HepG2 (cell line): ENCODE data around the gene SNHG17. TPM values are rescaled to one million over a fixed set of nuclear protein-coding genes. Genes with fewer than 3 reads are reported as not detected.

Experiments used
- CREB3 ChIP-seq: sonication (generic); formaldehyde crosslinking; IDR thresholded peaks from 2 replicates; pipeline ENCODE4 v1.5.0; 2020; ENCODE audit warnings: missing genetic modification reagents
- DR1 ChIP-seq: sonication (generic); formaldehyde crosslinking; IDR thresholded peaks from 2 replicates; pipeline ENCODE4 v1.8.0; 2021; ENCODE audit warnings: mild to moderate bottlenecking, missing genetic modification reagents, inconsistent platforms
- FOXK1 ChIP-seq: sonication (generic); formaldehyde crosslinking; IDR thresholded peaks from 2 replicates; pipeline ENCODE4 v1.4.0; 2020; ENCODE audit warnings: low read depth, missing genetic modification reagents, borderline replicate concordance
- MED13 ChIP-seq: sonication (generic); formaldehyde crosslinking; IDR thresholded peaks from 2 replicates; pipeline ENCODE4 v1.5.0; 2020; ENCODE audit warnings: missing genetic modification reagents
- NCOR1 ChIP-seq: fragments of 200-600 bp; sonication (generic); IDR thresholded peaks from 2 replicates; pipeline ENCODE4 v1.7.0; 2017; ENCODE audit warnings: antibody characterized with exemption, low read length, borderline replicate concordance
- POLR2AphosphoS2 ChIP-seq: IDR thresholded peaks from 2 replicates; pipeline ENCODE4 v1.6.1; 2011; ENCODE audit warnings: low read depth, low read length, improper control_type of control experiment
- SNAI1 ChIP-seq: sonication (generic); formaldehyde crosslinking; IDR thresholded peaks from 2 replicates; pipeline ENCODE4 v1.5.0; 2020; ENCODE audit warnings: mild to moderate bottlenecking, missing genetic modification reagents, borderline replicate concordance
- STAT5B ChIP-seq: sonication (generic); formaldehyde crosslinking; IDR thresholded peaks from 2 replicates; pipeline ENCODE4 v1.4.0; 2020; ENCODE audit warnings: missing genetic modification reagents
- TAF1 ChIP-seq: sonication (generic); formaldehyde crosslinking; IDR thresholded peaks from 2 replicates; pipeline ENCODE4 v1.4.0; 2020; ENCODE audit warnings: missing genetic modification reagents
- TCF7 ChIP-seq: sonication (generic); IDR thresholded peaks from 2 replicates; pipeline ENCODE4 v1.6.1; 2016; ENCODE audit warnings: antibody characterized with exemption, low read depth
- TMF1 ChIP-seq: sonication (generic); formaldehyde crosslinking; IDR thresholded peaks from 2 replicates; pipeline ENCODE4 v1.8.1; 2022; ENCODE audit warnings: low read depth, missing genetic modification reagents
- ZBTB42 ChIP-seq: sonication (generic); formaldehyde crosslinking; IDR thresholded peaks from 2 replicates; pipeline ENCODE4 v1.5.0; 2020; ENCODE audit warnings: mild to moderate bottlenecking, missing genetic modification reagents
- ZBTB46 ChIP-seq: sonication (generic); formaldehyde crosslinking; IDR thresholded peaks from 2 replicates; pipeline ENCODE4 v1.4.0; 2020; ENCODE audit warnings: mild to moderate bottlenecking, missing genetic modification reagents, borderline replicate concordance
- ZFP1 ChIP-seq: IDR thresholded peaks from 2 replicates; pipeline ENCODE4 v1.6.1; 2016
- ZMYM3 ChIP-seq: sonication (generic); formaldehyde crosslinking; IDR thresholded peaks from 2 replicates; pipeline ENCODE4 v1.5.1; 2020; ENCODE audit warnings: mild to moderate bottlenecking, missing genetic modification reagents
- ZMYM4 ChIP-seq: sonication (generic); formaldehyde crosslinking; IDR thresholded peaks from 2 replicates; pipeline ENCODE4 v1.8.1; 2023; ENCODE audit warnings: mild to moderate bottlenecking, missing genetic modification reagents
- ZNF234 ChIP-seq: sonication (generic); formaldehyde crosslinking; conservative IDR thresholded peaks from 2 replicates; pipeline ENCODE4 v1.5.1; 2020; ENCODE audit warnings: mild to moderate bottlenecking, missing genetic modification reagents
- ZNF362 ChIP-seq: sonication (generic); formaldehyde crosslinking; IDR thresholded peaks from 2 replicates; pipeline ENCODE4 v1.4.0; 2020; ENCODE audit warnings: missing genetic modification reagents, mild to moderate bottlenecking, borderline replicate concordance
- ZNF414 ChIP-seq: sonication (generic); formaldehyde crosslinking; IDR thresholded peaks from 2 replicates; pipeline ENCODE4 v1.5.0; 2020; ENCODE audit warnings: missing genetic modification reagents
- ZNF512 ChIP-seq: sonication (generic); formaldehyde crosslinking; IDR thresholded peaks from 2 replicates; pipeline ENCODE4 v1.4.0; 2020; ENCODE audit warnings: mild to moderate bottlenecking, missing genetic modification reagents
- ZNF639 ChIP-seq: conservative IDR thresholded peaks from 2 replicates; pipeline ENCODE4 v1.6.1; 2018; ENCODE audit warnings: missing genetic modification reagents
- ZNF7 ChIP-seq: IDR thresholded peaks from 2 replicates; pipeline ENCODE4 v1.6.1; 2016; ENCODE audit warnings: missing biosample characterization, missing genetic modification reagents
- ZSCAN12 ChIP-seq: sonication (generic); formaldehyde crosslinking; IDR thresholded peaks from 2 replicates; pipeline ENCODE4 v1.9.0; 2021; ENCODE audit warnings: mild to moderate bottlenecking, missing genetic modification reagents
- polyA plus RNA-seq, 8 experiments: library from polyadenylated mRNA; depleted of rRNA in 3 of 8; stranded (reverse) in 7 of 8; unstranded in 1 of 8; fragments of >200 nt; fragmentation: Illumina TruSeq in 4 of 8; extraction: Trizol in 4 of 8; gene quantifications; 2 replicates each; pipeline versions ENCODE4 v1.2.1 to v1.2.3, GENCODE V29; 2011 to 2016; ENCODE audit warnings: low read depth in 4 of 8, missing spikeins in 1 of 8, mixed read lengths in 1 of 8; ENCODE audit not compliant: insufficient read depth in 1 of 8
- total RNA-seq, 5 experiments: library from RNA; depleted of rRNA; stranded (reverse); fragments of >200 nt; fragmentation: Illumina TruSeq; extraction: Trizol; gene quantifications; 2 replicates each; pipeline ENCODE4 v1.2.3, GENCODE V29; 2016; ENCODE audit warnings: low read depth in 1 of 5

SNHG17 gene
- total and polyA plus RNA-seq, 2 of the 13 experiments (the other 11 are each of a cell fraction or from before 2014, with no cell fraction given), result 26.2 to 41.2 TPM

GRCh38 chr20:38472513-38473366 is 37.6 kb upstream of the SNHG17 start, which contains the start of gene RALGAPB (continued):
- no peak for TF ChIP-seq ZMYM3 (CRISPR knock-in tag)
- no peak for TF ChIP-seq ZBTB46 (CRISPR knock-in tag)
- peak; percentile 81 for TF ChIP-seq TAF1
- TF ChIP-seq ZNF234 (CRISPR knock-in tag), result no peak
- TF ChIP-seq TCF7, result no peak
- TF ChIP-seq NCOR1, result no peak; the same call in 1 of the 2 replicates
- no peak for TF ChIP-seq SNAI1 (CRISPR knock-in tag)
- no peak for TF ChIP-seq ZNF414 (CRISPR knock-in tag)
- peak; percentile 89 for TF ChIP-seq MED13 (CRISPR knock-in tag)
- TF ChIP-seq DR1 (CRISPR knock-in tag), result peak; percentile 89; the same call in 1 of the 2 replicates
- TF ChIP-seq ZFP1 (CRISPR knock-in tag), result no peak; the same call in 1 of the 2 replicates
- no peak for TF ChIP-seq ZNF7 (CRISPR knock-in tag)
- TF ChIP-seq ZNF639 (CRISPR knock-in tag), result peak; percentile 78; the same call in 1 of the 2 replicates
- TF ChIP-seq TMF1, result peak; percentile 94
- TF ChIP-seq ZNF512, result no peak
- peak; percentile 54; the same call in 1 of the 2 replicates for TF ChIP-seq ZSCAN12 (CRISPR knock-in tag)
- peak; percentile 74 for TF ChIP-seq ZMYM4
- TF ChIP-seq CREB3 (CRISPR knock-in tag), result peak; percentile 94
- no peak for TF ChIP-seq POLR2AphosphoS2
- no peak for TF ChIP-seq ZBTB42 (CRISPR knock-in tag)
- TF ChIP-seq STAT5B (CRISPR knock-in tag), result peak; percentile 70
- TF ChIP-seq ZNF362 (CRISPR knock-in tag), result no peak
- 0 out of 2 replicates have a peak, but pooled peaks have one; percentile 85 for TF ChIP-seq FOXK1
